ENCODE data around the gene HMCN1.

The HMCN1 gene

GRCh38 chr1:185914089-185914488 lies 179.9 kb downstream of the HMCN1 start:
- no peaks in the 10 kb centered on the region for H3K9me3 Mint-ChIP-seq
- H3K36me3 Mint-ChIP-seq (ENCODE audit: low read depth), result no peaks in the 10 kb centered on the region
- no peak overlapping the region for H3K4me3 Mint-ChIP-seq
- H3K27me3 Mint-ChIP-seq, result peaks cover 4% of the 10 kb centered on the region
- no peak overlapping the region for H3K27ac Mint-ChIP-seq
- H3K4me1 Mint-ChIP-seq (ENCODE audit: low read depth), result no peaks in the 10 kb centered on the region

GRCh38 chr1:185916861-185917260 lies 182.7 kb downstream of the HMCN1 start:
- H3K4me3 Mint-ChIP-seq, result no peak overlapping the region
- no peaks in the 10 kb centered on the region for H3K4me1 Mint-ChIP-seq (ENCODE audit: low read depth)
- peaks cover 4% of the 10 kb centered on the region for H3K27me3 Mint-ChIP-seq
- H3K36me3 Mint-ChIP-seq (ENCODE audit: low read depth), result no peaks in the 10 kb centered on the region
- no peaks in the 10 kb centered on the region for H3K9me3 Mint-ChIP-seq
- H3K27ac Mint-ChIP-seq, result no peak overlapping the region

GRCh38 chr1:185917646-185918045 lies 183.5 kb downstream of the HMCN1 start:
- Mint-ChIP-seq H3K27me3 (peaks cover 4% of the 10 kb centered on the region), H3K4me3 (no peak overlapping the region), H3K27ac (no peak overlapping the region), H3K9me3 (no peaks in the 10 kb centered on the region), H3K36me3 (ENCODE audit: low read depth) (no peaks in the 10 kb centered on the region), H3K4me1 (ENCODE audit: low read depth) (no peaks in the 10 kb centered on the region)

GRCh38 chr1:185920602-185921001 lies 186.4 kb downstream of the HMCN1 start:
- H3K4me3 Mint-ChIP-seq, result no peak overlapping the region
- no peaks in the 10 kb centered on the region for H3K36me3 Mint-ChIP-seq (ENCODE audit: low read depth)
- H3K27ac Mint-ChIP-seq, result no peak overlapping the region
- peaks cover 4% of the 10 kb centered on the region for H3K27me3 Mint-ChIP-seq
- H3K4me1 Mint-ChIP-seq (ENCODE audit: low read depth), result no peaks in the 10 kb centered on the region
- H3K9me3 Mint-ChIP-seq, result no peaks in the 10 kb centered on the region

GRCh38 chr1:185921636-185922035 lies 187.4 kb downstream of the HMCN1 start:
- peaks cover 4% of the 10 kb centered on the region for H3K27me3 Mint-ChIP-seq
- no peak overlapping the region for H3K27ac Mint-ChIP-seq
- no peaks in the 10 kb centered on the region for H3K4me1 Mint-ChIP-seq (ENCODE audit: low read depth)
- H3K36me3 Mint-ChIP-seq (ENCODE audit: low read depth), result no peaks in the 10 kb centered on the region
- H3K9me3 Mint-ChIP-seq, result no peaks in the 10 kb centered on the region
- H3K4me3 Mint-ChIP-seq, result no peak overlapping the region

GRCh38 chr1:185926588-185926987 lies 192.4 kb downstream of the HMCN1 start:
- H3K27me3 Mint-ChIP-seq, result peaks cover 11% of the 10 kb centered on the region
- no peaks in the 10 kb centered on the region for H3K4me1 Mint-ChIP-seq (ENCODE audit: low read depth)
- no peak overlapping the region for H3K4me3 Mint-ChIP-seq
- no peaks in the 10 kb centered on the region for H3K36me3 Mint-ChIP-seq (ENCODE audit: low read depth)
- no peak overlapping the region for H3K27ac Mint-ChIP-seq
- no peaks in the 10 kb centered on the region for H3K9me3 Mint-ChIP-seq

- H3K27ac Mint-ChIP-seq, result no peak overlapping the region
- H3K4me1 Mint-ChIP-seq (ENCODE audit: low read depth), result no peaks in the 10 kb centered on the region
- peaks cover 14% of the 10 kb centered on the region for H3K27me3 Mint-ChIP-seq
- H3K36me3 Mint-ChIP-seq (ENCODE audit: low read depth), result no peaks in the 10 kb centered on the region
- no peaks in the 10 kb centered on the region for H3K9me3 Mint-ChIP-seq
- H3K4me3 Mint-ChIP-seq, result no peak overlapping the region
These were observed 195.6 kb downstream of the HMCN1 start for GRCh38 chr1:185929776-185930175.

GRCh38 chr1:185931438-185931837 lies 197.2 kb downstream of the HMCN1 start:
- Mint-ChIP-seq H3K4me3 (no peak overlapping the region), H3K4me1 (ENCODE audit: low read depth) (no peaks in the 10 kb centered on the region), H3K9me3 (no peaks in the 10 kb centered on the region), H3K36me3 (ENCODE audit: low read depth) (no peaks in the 10 kb centered on the region), H3K27ac (no peak overlapping the region), H3K27me3 (peaks cover 13% of the 10 kb centered on the region)

- Mint-ChIP-seq H3K27ac (no peak overlapping the region), H3K4me1 (ENCODE audit: low read depth) (no peaks in the 10 kb centered on the region), H3K36me3 (ENCODE audit: low read depth) (no peaks in the 10 kb centered on the region), H3K27me3 (peaks cover 12% of the 10 kb centered on the region), H3K9me3 (peaks cover 7% of the 10 kb centered on the region), H3K4me3 (no peak overlapping the region)
These were observed 199.4 kb downstream of the HMCN1 start for GRCh38 chr1:185933580-185933979.

GRCh38 chr1:185934476-185935189 lies 200.4 kb downstream of the HMCN1 start:
- Mint-ChIP-seq H3K4me3 (no peak overlapping the region), H3K27ac (no peak overlapping the region), H3K4me1 (ENCODE audit: low read depth) (no peaks in the 10 kb centered on the region), H3K9me3 (peaks cover 7% of the 10 kb centered on the region), H3K36me3 (ENCODE audit: low read depth) (no peaks in the 10 kb centered on the region), H3K27me3 (peaks cover 7% of the 10 kb centered on the region)

GRCh38 chr1:185935360-185935759 lies 201.2 kb downstream of the HMCN1 start:
- peaks cover 7% of the 10 kb centered on the region for H3K27me3 Mint-ChIP-seq
- H3K4me1 Mint-ChIP-seq (ENCODE audit: low read depth), result no peaks in the 10 kb centered on the region
- H3K9me3 Mint-ChIP-seq, result peaks cover 7% of the 10 kb centered on the region
- H3K36me3 Mint-ChIP-seq (ENCODE audit: low read depth), result no peaks in the 10 kb centered on the region
- H3K27ac Mint-ChIP-seq, result no peak overlapping the region
- H3K4me3 Mint-ChIP-seq, result no peak overlapping the region

GRCh38 chr1:185936641-185937040 lies 202.4 kb downstream of the HMCN1 start:
- H3K36me3 Mint-ChIP-seq (ENCODE audit: low read depth), result no peaks in the 10 kb centered on the region
- H3K9me3 Mint-ChIP-seq, result peaks cover 7% of the 10 kb centered on the region
- peaks cover 7% of the 10 kb centered on the region for H3K27me3 Mint-ChIP-seq
- H3K4me1 Mint-ChIP-seq (ENCODE audit: low read depth), result no peaks in the 10 kb centered on the region
- H3K4me3 Mint-ChIP-seq, result no peak overlapping the region
- no peak overlapping the region for H3K27ac Mint-ChIP-seq

GRCh38 chr1:185938396-185938795 lies 204.2 kb downstream of the HMCN1 start:
- H3K9me3 Mint-ChIP-seq, result peaks cover 7% of the 10 kb centered on the region
- peaks cover 3% of the 10 kb centered on the region for H3K27me3 Mint-ChIP-seq
- no peaks in the 10 kb centered on the region for H3K4me1 Mint-ChIP-seq (ENCODE audit: low read depth)
- H3K4me3 Mint-ChIP-seq, result no peak overlapping the region
- no peak overlapping the region for H3K27ac Mint-ChIP-seq
- no peaks in the 10 kb centered on the region for H3K36me3 Mint-ChIP-seq (ENCODE audit: low read depth)

GRCh38 chr1:185939142-185939541 lies 205.0 kb downstream of the HMCN1 start:
- Mint-ChIP-seq H3K27me3 (peaks cover 3% of the 10 kb centered on the region), H3K36me3 (ENCODE audit: low read depth) (no peaks in the 10 kb centered on the region), H3K4me3 (no peak overlapping the region), H3K27ac (no peak overlapping the region), H3K9me3 (peaks cover 7% of the 10 kb centered on the region), H3K4me1 (ENCODE audit: low read depth) (no peaks in the 10 kb centered on the region)

GRCh38 chr1:185942961-185943360 lies 208.8 kb downstream of the HMCN1 start:
- Mint-ChIP-seq H3K36me3 (ENCODE audit: low read depth) (no peaks in the 10 kb centered on the region), H3K27ac (no peak overlapping the region), H3K27me3 (peaks cover 5% of the 10 kb centered on the region), H3K9me3 (peaks cover 6% of the 10 kb centered on the region), H3K4me3 (no peak overlapping the region), H3K4me1 (ENCODE audit: low read depth) (no peaks in the 10 kb centered on the region)

- H3K36me3 Mint-ChIP-seq (ENCODE audit: low read depth), result no peaks in the 10 kb centered on the region
- H3K4me3 Mint-ChIP-seq, result no peak overlapping the region
- no peaks in the 10 kb centered on the region for H3K4me1 Mint-ChIP-seq (ENCODE audit: low read depth)
- no peak overlapping the region for H3K27ac Mint-ChIP-seq
- H3K27me3 Mint-ChIP-seq, result peaks cover 6% of the 10 kb centered on the region
- no peaks in the 10 kb centered on the region for H3K9me3 Mint-ChIP-seq
These were observed 222.7 kb downstream of the HMCN1 start for GRCh38 chr1:185956881-185957280.
